Fibroblast of skin of back (primary cell): ENCODE results near the gene FIZ1.
A peak's percentile ranks its signal among the peaks of the same experiment; 100 is the strongest.
"Not testable (repeated sequence)": the region's sequence is repeated elsewhere in the genome, so short reads cannot be mapped to it uniquely, and the experiment has no call there.

Source experiments
- DNase-seq: peaks from one replicate; pipeline ENCODE4 v3.0.0-alpha.2; 2013

The FIZ1 gene

GRCh38 chr19:55593096-55593772, 6.1 kb downstream of the FIZ1 start:
- no peak for DNase-seq

DNA sequence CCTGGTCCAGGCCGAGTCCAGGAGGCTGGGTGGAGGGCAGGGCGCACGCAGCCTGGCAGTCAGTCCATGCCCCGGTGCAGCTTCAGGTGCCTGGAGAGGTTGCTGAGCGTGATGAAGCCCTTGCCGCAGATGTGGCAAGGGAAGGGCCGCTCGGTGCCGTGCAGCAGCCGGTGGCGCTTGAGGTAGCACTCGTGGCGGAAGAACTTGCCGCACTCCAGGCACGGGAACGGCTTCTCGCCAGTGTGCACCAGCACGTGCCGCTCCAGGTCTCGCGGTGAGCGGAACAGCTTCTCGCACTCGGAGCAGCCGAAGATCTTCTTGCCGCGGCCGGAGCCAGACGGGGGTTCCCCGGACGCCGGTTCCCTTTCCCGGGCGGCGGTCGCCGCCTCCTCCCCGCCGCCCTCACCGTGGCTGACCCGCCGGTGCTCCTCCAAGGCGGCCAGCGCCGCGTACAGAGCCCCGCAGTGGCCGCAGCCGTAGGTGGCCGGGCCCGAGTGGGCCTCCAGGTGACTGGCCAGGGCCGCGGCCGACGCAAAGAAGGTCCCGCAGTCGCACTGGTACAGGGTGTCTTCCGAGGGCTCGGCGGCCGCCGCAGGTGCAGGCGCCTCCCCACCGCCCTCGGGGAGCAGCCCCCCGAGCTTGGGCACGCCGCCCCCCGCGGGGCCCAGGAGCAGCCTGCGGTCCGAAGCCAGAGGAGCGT, 6.8 kb downstream of the FIZ1 start:
- DNase-seq, result no peak

GRCh38 chr19:55591555-55591954, 7.8 kb downstream of the FIZ1 start:
- DNase-seq, result no peak

- no peak for DNase-seq
These were observed 8.7 kb downstream of the FIZ1 start for GRCh38 chr19:55590617-55591016.

- no peak for DNase-seq
These were observed 9.2 kb downstream of the FIZ1 start for GRCh38 chr19:55590109-55590508.

DNA sequence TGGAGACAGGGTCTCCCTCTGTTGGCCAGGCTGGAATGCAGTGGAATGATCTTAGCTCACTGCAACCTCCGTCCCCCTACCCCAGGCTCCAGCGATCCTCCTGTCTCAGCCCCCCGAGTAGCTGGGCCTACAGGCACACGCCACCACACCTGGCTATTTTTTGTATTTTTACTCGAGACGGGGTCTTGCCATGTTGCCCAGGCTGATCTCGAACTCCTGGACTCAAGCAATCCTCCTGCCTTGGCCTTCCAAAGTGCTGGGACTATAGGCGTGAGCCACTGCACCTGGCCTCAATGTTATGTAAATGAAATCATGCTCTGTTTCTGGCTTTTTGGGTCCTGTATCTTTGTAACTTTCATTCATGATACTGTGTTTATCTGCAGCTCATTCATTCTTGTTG, 10.6 kb downstream of the FIZ1 start:
- no peak for DNase-seq

DNA sequence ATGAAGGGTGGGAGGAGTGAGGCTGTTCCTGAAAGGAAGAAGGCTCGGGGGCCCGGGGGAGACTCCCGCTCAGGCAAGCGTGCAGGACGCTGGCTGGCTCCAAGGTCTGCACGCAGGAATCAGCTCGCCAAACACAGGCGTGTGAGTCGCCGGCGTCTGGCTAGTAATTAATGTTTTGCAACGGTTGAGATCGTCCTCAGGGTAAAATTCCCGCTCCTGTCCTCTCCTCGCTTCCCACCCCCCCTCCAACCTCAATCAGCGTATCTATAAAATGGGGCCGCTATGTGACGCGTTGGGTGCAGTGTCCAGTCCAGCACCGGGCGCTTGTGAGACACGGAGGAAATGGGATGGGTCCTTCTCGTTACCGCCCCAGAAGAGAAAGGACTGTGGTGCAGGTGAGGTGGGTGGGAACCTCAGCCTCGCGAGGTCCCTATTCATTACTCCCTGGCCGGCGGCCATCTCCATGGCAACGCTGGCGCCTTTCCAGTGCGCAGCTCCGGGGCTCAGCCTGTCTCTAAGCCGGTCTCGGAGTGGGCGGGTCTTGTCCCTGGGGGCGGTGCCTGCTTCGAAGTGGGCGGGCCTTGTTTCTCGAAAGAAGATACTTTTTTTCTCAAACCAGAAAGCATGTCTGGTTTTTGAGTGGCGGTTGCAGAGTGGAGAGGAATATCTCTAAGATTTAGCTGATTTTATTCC, 12.2 kb downstream of the FIZ1 start:
- peak; percentile 85 for DNase-seq

GRCh38 chr19:55585658-55586339, 13.5 kb downstream of the FIZ1 start:
- peak; percentile 71 for DNase-seq

DNA sequence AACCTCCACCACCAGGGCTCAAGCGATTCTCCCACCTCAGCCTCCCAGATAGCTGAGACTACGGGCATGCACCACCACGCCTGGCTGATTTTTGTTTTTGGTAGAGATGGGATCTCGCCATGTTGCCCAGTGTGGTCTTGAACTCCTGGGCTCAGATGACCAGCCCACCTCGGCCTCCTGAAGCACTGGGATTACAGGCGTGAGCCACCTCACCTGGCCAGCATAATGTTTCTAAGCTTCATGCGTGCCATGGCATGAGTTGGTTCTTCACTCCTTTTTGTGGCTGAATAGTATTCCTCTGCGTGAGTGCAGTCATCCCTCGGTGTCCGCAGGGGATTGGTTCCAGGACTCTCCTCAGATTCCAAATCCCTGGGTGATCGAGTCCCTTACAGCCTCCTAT, 14.4 kb downstream of the FIZ1 start:
- DNase-seq, result no peak

GRCh38 chr19:55583897-55584296, 15.4 kb downstream of the FIZ1 start:
- DNase-seq, result not testable (repeated sequence)

DNA sequence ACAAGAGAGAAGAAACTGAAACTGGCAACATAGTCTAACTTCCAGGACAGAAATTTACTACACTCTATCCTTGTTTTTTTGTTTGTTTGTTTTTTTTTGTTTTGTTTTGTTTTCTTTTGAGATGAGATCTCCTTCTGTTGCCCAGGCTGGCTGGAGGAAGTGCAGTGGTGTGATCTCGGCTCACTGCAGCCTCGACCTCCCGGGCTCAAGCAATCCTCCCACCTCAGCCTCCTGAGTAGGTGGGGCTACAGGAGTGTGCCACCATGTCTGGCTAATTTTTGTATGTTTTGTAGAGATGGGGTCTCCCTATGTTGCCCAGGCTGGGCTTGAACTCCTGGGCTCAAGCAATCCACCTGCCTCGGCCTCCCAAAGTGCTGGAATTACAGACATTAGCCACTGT, 17.0 kb downstream of the FIZ1 start:
- DNase-seq, result not testable (repeated sequence)

DNA sequence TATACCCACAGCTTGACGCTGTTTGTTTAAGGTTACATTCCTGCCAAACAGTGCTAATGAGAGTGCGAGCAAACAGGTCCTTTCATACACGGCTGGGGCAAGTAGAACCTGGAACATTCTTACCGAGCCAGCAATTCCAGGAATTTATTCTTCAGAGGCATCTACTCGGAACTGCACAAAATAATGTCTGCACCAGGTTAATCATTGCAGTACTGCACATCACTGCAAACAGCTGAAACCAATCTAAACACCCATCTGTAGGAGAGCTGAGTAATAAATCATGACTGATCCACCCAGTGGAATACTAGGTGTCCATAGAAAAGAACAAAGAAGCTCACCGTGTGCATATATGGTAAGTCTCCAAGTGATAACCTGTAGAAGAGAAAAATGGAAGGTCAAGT, 17.5 kb downstream of the FIZ1 start:
- no peak for DNase-seq

DNA sequence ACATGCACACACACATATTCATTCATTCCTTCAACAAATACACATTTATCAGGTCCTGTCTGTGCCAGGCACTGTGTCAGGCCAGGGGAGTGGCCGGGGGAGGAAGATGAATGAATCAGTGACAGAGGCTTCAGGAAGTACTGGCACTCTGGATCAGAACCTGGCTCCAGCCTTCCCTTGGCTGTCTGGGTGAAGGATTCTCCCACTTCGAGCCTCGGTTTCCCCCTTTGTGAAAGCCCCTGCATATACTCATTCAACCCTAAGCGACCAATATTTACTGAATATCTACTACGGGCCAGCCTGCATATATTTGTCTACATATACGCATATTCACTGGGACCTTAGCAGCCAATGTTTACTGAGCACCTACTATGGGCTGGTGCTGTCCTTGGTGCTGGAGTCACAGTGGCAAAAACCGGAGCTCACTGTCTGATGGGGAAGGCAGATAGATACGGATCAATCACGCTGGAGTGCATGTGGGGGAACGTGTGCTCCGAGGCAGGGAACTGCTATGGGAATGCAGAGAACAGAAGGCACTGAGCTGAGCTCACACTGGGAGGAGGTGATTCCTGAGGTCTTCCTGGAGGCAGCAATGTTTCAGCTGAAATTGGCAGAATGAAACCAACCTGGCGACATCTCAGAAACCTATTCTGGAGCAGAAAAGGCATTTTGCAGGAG, 18.0 kb downstream of the FIZ1 start:
- DNase-seq, result no peak

DNA sequence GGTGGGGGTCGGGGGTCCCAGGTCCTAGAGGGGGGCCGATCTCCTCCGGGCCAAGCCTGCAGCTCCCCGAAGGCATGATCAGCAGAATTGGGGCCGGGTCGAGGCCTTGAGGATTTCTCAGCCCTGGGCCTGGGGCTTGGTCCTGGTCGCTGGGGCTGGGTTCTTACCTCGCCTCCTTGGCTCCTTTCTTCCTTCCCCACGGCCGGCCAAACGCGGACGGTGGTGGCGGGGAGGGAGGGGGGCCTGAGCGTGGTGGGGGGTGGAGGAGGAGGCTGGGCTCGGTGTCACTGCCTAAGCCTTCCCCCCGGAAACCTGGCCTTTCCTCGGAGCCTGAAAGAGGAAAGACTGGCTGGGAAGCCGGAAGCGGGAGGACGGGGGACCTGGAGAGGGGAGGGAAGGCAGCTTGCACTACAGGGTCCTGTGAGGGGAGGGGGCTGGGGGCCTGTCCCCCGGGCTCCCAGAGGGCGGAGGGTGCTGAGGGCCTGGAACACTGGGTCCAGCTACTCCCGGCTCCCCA, 18.6 kb downstream of the FIZ1 start, which contains the start of gene ZNF579:
Gene ZNF579, minus strand, starts transcription at position 221 of the 517 bp plus-strand sequence. CDS start 1,209 bp downstream, outside the sequence.
- DNase-seq, result peak; percentile 91

GRCh38 chr19:55579766-55580621, 19.3 kb downstream of the FIZ1 start:
- peak; percentile 58 for DNase-seq

DNA sequence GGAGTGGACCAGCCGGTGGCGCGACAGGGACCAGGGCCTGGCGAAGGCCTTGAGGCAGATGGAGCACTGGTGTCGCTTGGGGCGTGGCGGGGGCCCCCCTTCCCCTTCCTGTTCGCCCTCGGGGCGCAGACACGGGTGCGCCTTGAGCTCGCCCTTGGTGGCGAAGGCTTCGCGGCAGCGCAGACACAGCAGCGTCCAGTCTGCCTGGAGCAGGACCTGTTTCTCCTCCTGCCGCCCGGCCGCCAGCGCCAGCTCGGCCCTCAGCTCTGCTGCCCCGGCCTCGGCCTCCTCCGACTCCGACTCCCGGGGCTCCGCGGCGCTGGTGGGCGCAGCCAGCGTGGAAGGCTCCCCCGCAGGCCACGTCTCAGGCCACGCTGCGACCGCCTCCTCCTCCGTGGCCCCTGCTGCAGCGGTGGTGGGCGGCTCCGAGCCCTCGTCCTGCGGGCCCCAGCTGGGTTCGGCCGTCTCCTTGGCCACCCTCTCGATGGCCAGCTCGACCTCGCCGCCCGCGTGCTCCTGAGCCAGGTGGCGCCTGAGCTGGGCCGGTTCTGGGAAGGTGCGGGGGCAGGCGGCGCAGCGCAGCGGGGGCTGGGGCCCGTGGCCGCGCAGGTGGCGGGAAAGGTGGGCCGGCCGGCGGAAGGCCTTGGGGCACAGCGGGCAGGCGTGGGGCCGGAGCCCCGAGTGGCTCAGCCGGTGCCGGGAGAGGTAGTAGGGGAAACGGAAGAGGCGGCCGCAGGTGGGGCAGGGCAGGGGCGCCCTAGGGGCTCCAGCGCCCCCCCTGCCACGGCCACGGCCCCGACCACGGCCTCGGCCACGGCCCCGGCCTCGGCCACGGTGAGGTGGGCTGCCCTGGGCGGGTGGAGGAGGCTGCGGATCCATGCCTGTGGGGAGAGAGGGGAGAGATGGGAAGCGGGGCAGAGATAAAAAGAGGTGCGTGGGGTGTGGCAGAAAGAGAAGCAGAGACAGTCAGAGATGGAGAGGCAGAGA, 20.3 kb downstream of the FIZ1 start:
- no peak for DNase-seq

- no peak for DNase-seq
These were observed 21.1 kb downstream of the FIZ1 start for GRCh38 chr19:55578031-55578760.

GRCh38 chr19:55576746-55577145, 22.6 kb downstream of the FIZ1 start:
- no peak for DNase-seq

DNA sequence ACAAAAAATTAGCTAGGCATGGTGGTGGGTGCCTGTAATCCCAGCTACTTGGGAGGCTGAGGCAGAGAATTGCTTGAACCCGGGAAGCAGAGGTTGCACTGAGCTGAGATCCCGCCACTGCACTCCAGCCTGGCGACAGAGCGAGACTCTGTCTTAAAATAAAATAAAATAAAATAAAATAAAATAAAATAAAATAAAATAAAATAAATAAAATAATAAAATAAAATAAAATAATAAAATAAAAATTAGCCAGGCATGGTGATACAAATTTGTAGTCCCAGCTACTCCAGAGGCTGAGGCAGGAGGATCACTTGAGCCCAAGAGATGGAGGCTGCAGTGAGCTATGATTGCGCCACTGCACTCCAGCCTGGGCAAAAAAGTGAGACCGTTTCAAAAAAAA, 25.4 kb downstream of the FIZ1 start:
- DNase-seq, result not testable (repeated sequence)
